HepG2 (cell line): Measurements from ENCODE around the gene RPSA. TPM values are rescaled to one million over a fixed set of nuclear protein-coding genes. Genes with fewer than 3 reads are reported as not detected.

ENCODE experiments used
- HMG20A ChIP-seq: IDR thresholded peaks from 2 replicates; pipeline ENCODE4 v1.6.1; 2016; ENCODE audit warnings: borderline replicate concordance
- KDM2A ChIP-seq: sonication (generic); formaldehyde crosslinking; IDR thresholded peaks from 2 replicates; pipeline ENCODE4 v1.4.0; 2020; ENCODE audit warnings: low read depth, missing genetic modification reagents, borderline replicate concordance
- PCBP1 ChIP-seq: fragments of 200-400 bp; formaldehyde crosslinking; IDR thresholded peaks from 2 replicates; pipeline ENCODE4 v1.6.1; 2017; ENCODE audit warnings: mild to moderate bottlenecking, low read depth, low read length, borderline replicate concordance
- PHF21A ChIP-seq: sonication (generic); formaldehyde crosslinking; IDR thresholded peaks from 2 replicates; pipeline ENCODE4 v1.5.0; 2020; ENCODE audit warnings: mild to moderate bottlenecking, missing genetic modification reagents
- REPIN1 ChIP-seq: sonication (generic); formaldehyde crosslinking; IDR thresholded peaks from 2 replicates; pipeline ENCODE4 v1.8.0; 2022; ENCODE audit warnings: missing genetic modification reagents, low read depth, mild to moderate bottlenecking, borderline replicate concordance
- RFX3 ChIP-seq: IDR thresholded peaks from 2 replicates; pipeline ENCODE4 v1.6.1; 2016; ENCODE audit warnings: missing biosample characterization, missing genetic modification reagents
- SIN3A ChIP-seq: IDR thresholded peaks from 2 replicates; pipeline ENCODE4 v1.6.1; 2011; ENCODE audit warnings: low read depth, mild to moderate bottlenecking, control low read depth, low read length, borderline replicate concordance
- SP2 ChIP-seq: sonication (generic); formaldehyde crosslinking; IDR thresholded peaks from 2 replicates; pipeline ENCODE4 v1.5.1; 2020; ENCODE audit warnings: mild to moderate bottlenecking, missing genetic modification reagents
- SP5 ChIP-seq: IDR thresholded peaks from 2 replicates; pipeline ENCODE4 v1.6.1; 2016; ENCODE audit warnings: low read depth, borderline replicate concordance
- TBP ChIP-seq: sonication (generic); formaldehyde crosslinking; IDR thresholded peaks from 2 replicates; pipeline ENCODE4 v1.5.0; 2020; ENCODE audit warnings: missing genetic modification reagents
- ZBTB8A ChIP-seq: sonication (generic); formaldehyde crosslinking; IDR thresholded peaks from 2 replicates; pipeline ENCODE4 v1.4.0; 2020; ENCODE audit warnings: mild to moderate bottlenecking, low read depth, missing genetic modification reagents, borderline replicate concordance
- ZKSCAN5 ChIP-seq: sonication (generic); formaldehyde crosslinking; IDR thresholded peaks from 2 replicates; pipeline ENCODE4 v1.5.1; 2020; ENCODE audit warnings: mild to moderate bottlenecking, missing genetic modification reagents
- ZNF143 ChIP-seq: sonication (generic); formaldehyde crosslinking; IDR thresholded peaks from 2 replicates; pipeline ENCODE4 v1.4.0; 2020; ENCODE audit warnings: missing genetic modification reagents
- ZNF543 ChIP-seq: sonication (generic); formaldehyde crosslinking; IDR thresholded peaks from 2 replicates; pipeline ENCODE4 v1.4.0; 2020; ENCODE audit warnings: mild to moderate bottlenecking, missing genetic modification reagents
- ZNF549 ChIP-seq: sonication (generic); formaldehyde crosslinking; IDR thresholded peaks from 2 replicates; pipeline ENCODE4 v1.5.0; 2020; ENCODE audit warnings: missing genetic modification reagents
- ZNF552 ChIP-seq: sonication (generic); formaldehyde crosslinking; IDR thresholded peaks from 2 replicates; pipeline ENCODE4 v1.9.0; 2022; ENCODE audit warnings: missing genetic modification reagents, mild to moderate bottlenecking, borderline replicate concordance
- ZNF558 ChIP-seq: sonication (generic); formaldehyde crosslinking; IDR thresholded peaks from 2 replicates; pipeline ENCODE4 v1.9.0; 2022; ENCODE audit warnings: mild to moderate bottlenecking, missing genetic modification reagents, borderline replicate concordance
- ZNF589 ChIP-seq: sonication (generic); formaldehyde crosslinking; conservative IDR thresholded peaks from 2 replicates; pipeline ENCODE4 v1.8.0; 2022; ENCODE audit warnings: mild to moderate bottlenecking, moderate library complexity, missing genetic modification reagents
- ZNF777 ChIP-seq: sonication (generic); formaldehyde crosslinking; IDR thresholded peaks from 2 replicates; pipeline ENCODE4 v1.4.0; 2020; ENCODE audit warnings: missing genetic modification reagents
- ZNF879 ChIP-seq: sonication (generic); formaldehyde crosslinking; IDR thresholded peaks from 2 replicates; pipeline ENCODE4 v1.8.1; 2023; ENCODE audit warnings: missing genetic modification reagents
- polyA plus RNA-seq, 8 experiments: library from polyadenylated mRNA; depleted of rRNA in 3 of 8; stranded (reverse) in 7 of 8; unstranded in 1 of 8; fragments of >200 nt; fragmentation: Illumina TruSeq in 4 of 8; extraction: Trizol in 4 of 8; gene quantifications; 2 replicates each; pipeline versions ENCODE4 v1.2.1 to v1.2.3, GENCODE V29; 2011 to 2016; ENCODE audit warnings: low read depth in 4 of 8, missing spikeins in 1 of 8, mixed read lengths in 1 of 8; ENCODE audit not compliant: insufficient read depth in 1 of 8
- total RNA-seq, 5 experiments: library from RNA; depleted of rRNA; stranded (reverse); fragments of >200 nt; fragmentation: Illumina TruSeq; extraction: Trizol; gene quantifications; 2 replicates each; pipeline ENCODE4 v1.2.3, GENCODE V29; 2016; ENCODE audit warnings: low read depth in 1 of 5
- TF ChIP-seq, protein P1 (sequence below): sonication (generic); formaldehyde crosslinking; IDR thresholded peaks from 2 replicates; pipeline ENCODE4 v1.5.0; 2020; ENCODE audit warnings: missing genetic modification reagents, mild to moderate bottlenecking, borderline replicate concordance
- TF ChIP-seq, protein P2 (sequence below): sonication (generic); formaldehyde crosslinking; IDR thresholded peaks from 2 replicates; pipeline ENCODE4 v1.5.0; 2020; ENCODE audit warnings: missing genetic modification reagents
- TF ChIP-seq, protein P3 (sequence below): sonication (generic); formaldehyde crosslinking; IDR thresholded peaks from 2 replicates; pipeline ENCODE4 v1.4.0; 2020; ENCODE audit warnings: missing genetic modification reagents
- TF ChIP-seq, protein P4 (sequence below): sonication (generic); formaldehyde crosslinking; IDR thresholded peaks from 2 replicates; pipeline ENCODE4 v1.4.0; 2020; ENCODE audit warnings: mild to moderate bottlenecking, low read depth, missing genetic modification reagents

Gene RPSA
- total and polyA plus RNA-seq, 2 of the 13 experiments (the other 11 are each of a cell fraction or from before 2014, with no cell fraction given) = 1,683 to 3,226 TPM

DNA sequence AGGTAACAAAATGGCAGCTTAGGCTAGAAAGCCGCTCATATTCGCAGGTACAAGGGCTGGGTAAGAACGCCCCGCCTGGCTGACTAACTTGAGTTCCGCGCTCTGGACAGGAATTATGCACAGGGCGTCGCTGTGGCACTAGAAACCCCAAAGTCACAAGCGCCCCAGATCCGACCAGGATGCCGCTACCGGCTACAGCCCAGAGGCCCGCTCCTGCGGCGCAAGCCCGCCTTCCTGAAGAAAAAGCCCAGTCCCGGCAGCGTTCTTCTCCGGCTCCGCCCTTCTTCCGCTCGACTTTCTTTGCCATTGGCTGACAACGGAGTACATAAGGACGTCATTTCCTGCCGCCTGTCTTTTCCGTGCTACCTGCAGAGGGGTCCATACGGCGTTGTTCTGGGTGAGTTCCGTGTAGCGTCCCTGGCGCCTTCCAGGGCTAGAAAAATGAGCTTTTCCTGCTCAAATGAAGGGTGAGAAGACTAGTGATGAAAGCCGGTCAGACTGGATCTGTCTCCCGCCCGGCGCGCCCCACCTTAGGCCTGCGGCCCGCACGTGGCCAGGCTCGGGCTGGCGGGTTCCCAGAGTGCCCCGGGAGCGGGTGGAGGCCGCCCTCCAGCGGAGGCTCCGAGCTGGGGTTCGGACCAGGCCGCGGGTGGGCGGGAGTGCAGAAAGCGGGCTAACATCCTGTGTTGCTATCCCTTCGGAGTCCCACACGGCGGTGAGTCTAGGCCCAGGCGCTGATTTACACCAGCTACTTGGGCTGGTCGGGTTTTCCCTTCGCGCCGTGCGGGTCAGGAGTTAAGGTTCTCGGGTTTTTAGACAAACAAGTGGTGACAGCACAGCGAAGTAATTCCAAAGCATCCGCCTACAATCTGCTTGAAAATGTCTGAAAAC, at the start of gene RPSA (continued):
- 0 out of 2 replicates have a peak, but pooled peaks have one; percentile 25 for TF ChIP-seq SIN3A
- TF ChIP-seq, protein P1, sequence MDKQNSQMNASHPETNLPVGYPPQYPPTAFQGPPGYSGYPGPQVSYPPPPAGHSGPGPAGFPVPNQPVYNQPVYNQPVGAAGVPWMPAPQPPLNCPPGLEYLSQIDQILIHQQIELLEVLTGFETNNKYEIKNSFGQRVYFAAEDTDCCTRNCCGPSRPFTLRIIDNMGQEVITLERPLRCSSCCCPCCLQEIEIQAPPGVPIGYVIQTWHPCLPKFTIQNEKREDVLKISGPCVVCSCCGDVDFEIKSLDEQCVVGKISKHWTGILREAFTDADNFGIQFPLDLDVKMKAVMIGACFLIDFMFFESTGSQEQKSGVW = no peak
- no peak; the same call in 1 of the 2 replicates for TF ChIP-seq ZNF777
- peak; percentile 85; the same call in 1 of the 2 replicates for TF ChIP-seq ZNF589
- TF ChIP-seq ZNF543 (CRISPR knock-in tag) = peak; percentile 93
- no peak; the same call in 1 of the 2 replicates for TF ChIP-seq ZNF558 (CRISPR knock-in tag)
- TF ChIP-seq, protein P2, sequence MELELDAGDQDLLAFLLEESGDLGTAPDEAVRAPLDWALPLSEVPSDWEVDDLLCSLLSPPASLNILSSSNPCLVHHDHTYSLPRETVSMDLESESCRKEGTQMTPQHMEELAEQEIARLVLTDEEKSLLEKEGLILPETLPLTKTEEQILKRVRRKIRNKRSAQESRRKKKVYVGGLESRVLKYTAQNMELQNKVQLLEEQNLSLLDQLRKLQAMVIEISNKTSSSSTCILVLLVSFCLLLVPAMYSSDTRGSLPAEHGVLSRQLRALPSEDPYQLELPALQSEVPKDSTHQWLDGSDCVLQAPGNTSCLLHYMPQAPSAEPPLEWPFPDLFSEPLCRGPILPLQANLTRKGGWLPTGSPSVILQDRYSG = no peak; the same call in 1 of the 2 replicates
- TF ChIP-seq RFX3 (CRISPR knock-in tag) = no peak
- peak; percentile 92 for TF ChIP-seq REPIN1 (CRISPR knock-in tag)
- peak; percentile 49; the same call in 1 of the 2 replicates for TF ChIP-seq ZNF549 (CRISPR knock-in tag)
- peak; percentile 89 for TF ChIP-seq ZNF143 (CRISPR knock-in tag)
- no peak for TF ChIP-seq SP5 (CRISPR knock-in tag)
- peak; percentile 25; the same call in 1 of the 2 replicates for TF ChIP-seq ZKSCAN5
- TF ChIP-seq TBP (CRISPR knock-in tag) = no peak
- TF ChIP-seq, protein P3, sequence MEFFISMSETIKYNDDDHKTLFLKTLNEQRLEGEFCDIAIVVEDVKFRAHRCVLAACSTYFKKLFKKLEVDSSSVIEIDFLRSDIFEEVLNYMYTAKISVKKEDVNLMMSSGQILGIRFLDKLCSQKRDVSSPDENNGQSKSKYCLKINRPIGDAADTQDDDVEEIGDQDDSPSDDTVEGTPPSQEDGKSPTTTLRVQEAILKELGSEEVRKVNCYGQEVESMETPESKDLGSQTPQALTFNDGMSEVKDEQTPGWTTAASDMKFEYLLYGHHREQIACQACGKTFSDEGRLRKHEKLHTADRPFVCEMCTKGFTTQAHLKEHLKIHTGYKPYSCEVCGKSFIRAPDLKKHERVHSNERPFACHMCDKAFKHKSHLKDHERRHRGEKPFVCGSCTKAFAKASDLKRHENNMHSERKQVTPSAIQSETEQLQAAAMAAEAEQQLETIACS (CRISPR knock-in tag) = no peak
- TF ChIP-seq KDM2A (CRISPR knock-in tag) = peak; percentile 75
- TF ChIP-seq SP2 (CRISPR knock-in tag) = peak; percentile 92
- no peak for TF ChIP-seq PCBP1
- TF ChIP-seq, protein P4, sequence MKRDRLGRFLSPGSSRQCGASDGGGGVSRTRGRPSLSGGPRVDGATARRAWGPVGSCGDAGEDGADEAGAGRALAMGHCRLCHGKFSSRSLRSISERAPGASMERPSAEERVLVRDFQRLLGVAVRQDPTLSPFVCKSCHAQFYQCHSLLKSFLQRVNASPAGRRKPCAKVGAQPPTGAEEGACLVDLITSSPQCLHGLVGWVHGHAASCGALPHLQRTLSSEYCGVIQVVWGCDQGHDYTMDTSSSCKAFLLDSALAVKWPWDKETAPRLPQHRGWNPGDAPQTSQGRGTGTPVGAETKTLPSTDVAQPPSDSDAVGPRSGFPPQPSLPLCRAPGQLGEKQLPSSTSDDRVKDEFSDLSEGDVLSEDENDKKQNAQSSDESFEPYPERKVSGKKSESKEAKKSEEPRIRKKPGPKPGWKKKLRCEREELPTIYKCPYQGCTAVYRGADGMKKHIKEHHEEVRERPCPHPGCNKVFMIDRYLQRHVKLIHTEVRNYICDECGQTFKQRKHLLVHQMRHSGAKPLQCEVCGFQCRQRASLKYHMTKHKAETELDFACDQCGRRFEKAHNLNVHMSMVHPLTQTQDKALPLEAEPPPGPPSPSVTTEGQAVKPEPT (CRISPR knock-in tag) = peak; percentile 70; the same call in 1 of the 2 replicates
- TF ChIP-seq HMG20A (CRISPR knock-in tag) = no peak
- peak; percentile 82 for TF ChIP-seq PHF21A (CRISPR knock-in tag)
- TF ChIP-seq ZNF552 (CRISPR knock-in tag) = peak; percentile 91
- TF ChIP-seq ZBTB8A = no peak; the same call in 1 of the 2 replicates
- 0 out of 2 replicates have a peak, but pooled peaks have one; percentile 56 for TF ChIP-seq ZNF879 (CRISPR knock-in tag)
